Breast epithelium (tissue), 4 donors: ENCODE data around the gene PLXNA4. TPM values are rescaled to one million over a fixed set of nuclear protein-coding genes. Genes with fewer than 3 reads are reported as not detected.

Experiments used
- DNase-seq, 2 donors: peaks; one replicate each; pipeline ENCODE4 v3.0.0-alpha.2; 2019; ENCODE audit warnings: low spot score in 2 of 2
- H3K27ac ChIP-seq, 2 donors: fragments of 200-600 bp; sonication (generic) in 1 of 2; one replicate each; pipeline ENCODE4 v1.5.1; 2016 to 2019; ENCODE audit warnings: mild to moderate bottlenecking in 1 of 2
- H3K27me3 ChIP-seq, 2 donors: fragments of 200-600 bp; sonication (generic) in 1 of 2; one replicate each; pipeline versions ENCODE4 v1.5.1 to v1.6.0; 2017 to 2019; ENCODE audit warnings: control low read depth in 1 of 2, mild to moderate bottlenecking in 1 of 2
- H3K36me3 ChIP-seq: fragments of 200-600 bp; one replicate; pipeline ENCODE4 v1.5.1; 2019
- H3K4me1 ChIP-seq, 2 donors: fragments of 200-600 bp; sonication (generic); one replicate each; pipeline ENCODE4 v1.5.1; 2016 to 2019; ENCODE audit warnings: control low read depth in 1 of 2
- H3K4me3 ChIP-seq, 3 donors: fragments of 200-600 bp; sonication (generic); 1 replicate in 2 of 3; 2 replicates in 1 of 3; pipeline ENCODE4 v1.5.1; 2016 to 2019; ENCODE audit warnings: mild to moderate bottlenecking in 3 of 3, moderate library complexity in 2 of 3
- H3K9me3 ChIP-seq, 2 donors: fragments of 200-600 bp; sonication (generic) in 1 of 2; one replicate each; pipeline ENCODE4 v1.5.1; 2016 to 2019; ENCODE audit warnings: control low read depth in 1 of 2
- POLR2A ChIP-seq: fragments of 450-650 bp; IDR thresholded peaks from one replicate; pipeline ENCODE4 v1.6.1; 2016; ENCODE audit warnings: antibody characterized with exemption, mild to moderate bottlenecking, moderate library complexity
- POLR2AphosphoS5 ChIP-seq, 3 donors: sonication (generic); formaldehyde crosslinking; IDR thresholded peaks; one replicate each; pipeline ENCODE4 v1.6.1; 2017; ENCODE audit warnings: antibody characterized with exemption in 3 of 3
- intact Hi-C: fragments of 100-400 bp; cut with DNase I; formaldehyde crosslinking; loops from one replicate; pipeline ENCODE4 v1.15.1; 2023; ENCODE audit warnings: low total_unique reads
- total RNA-seq, 3 donors: library from RNA; depleted of rRNA; stranded (reverse); fragments of >200 nt; gene quantifications; one replicate each; pipeline ENCODE4 v1.1.0, GENCODE V29; 2016
- TF ChIP-seq, protein P1 (sequence below), 3 donors: fragments of 450-650 bp; IDR thresholded peaks; one replicate each; pipeline ENCODE4 v1.5.1; 2016 to 2017; ENCODE audit warnings: antibody characterized with exemption in 3 of 3, mild to moderate bottlenecking in 3 of 3, moderate library complexity in 3 of 3

The PLXNA4 gene
- total RNA-seq, 3 donors from 2014 or later, result 7.2 to 32.5 (median 26.2) TPM

GRCh38 chr7:132352800-132353199 lies 223.5 kb downstream of the PLXNA4 start:
- intact Hi-C loops, result no loop called here
- TF ChIP-seq POLR2A, result no peak
- TF ChIP-seq POLR2AphosphoS5 (IDR thresholded peaks at IDR 0.05), result peak in 1 of 3 donors; percentile 68

DNA sequence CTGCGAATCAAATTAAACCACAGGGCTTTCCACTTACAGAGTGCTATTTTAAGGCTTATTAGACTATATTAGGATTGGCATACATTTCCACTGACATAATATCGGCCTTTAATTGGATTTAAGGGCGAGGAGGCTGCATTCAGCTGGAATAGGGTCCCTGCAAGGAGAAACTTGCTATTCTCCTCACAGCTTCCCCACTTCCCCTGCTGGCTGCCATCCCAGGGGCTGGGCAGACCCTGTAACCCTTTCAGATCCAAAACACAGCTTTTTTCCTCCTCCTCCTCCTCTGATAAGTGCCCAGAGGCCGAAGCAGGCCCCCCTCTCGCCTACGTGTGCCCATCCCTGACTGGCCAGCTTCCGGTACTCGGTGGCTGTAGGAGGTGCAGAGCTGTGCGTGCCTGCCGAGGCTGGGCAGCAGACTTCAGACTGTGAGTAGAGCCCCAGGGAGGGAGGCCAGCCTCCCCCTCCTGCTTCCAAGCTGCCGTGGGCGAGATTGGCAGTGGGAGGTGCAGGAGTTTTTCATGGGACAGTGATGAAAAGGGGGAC lies 224.2 kb downstream of the PLXNA4 start:
- no peaks in the 10 kb centered on the region for H3K9me3 ChIP-seq
- peak overlapping the region in 1 of 3 donors; percentile 11 for H3K4me3 ChIP-seq
- no peaks in the 10 kb centered on the region for H3K27me3 ChIP-seq
- no peak for DNase-seq
- TF ChIP-seq POLR2A (no peak), POLR2AphosphoS5 (IDR thresholded peaks at IDR 0.05) (no peak)
- TF ChIP-seq, protein P1, sequence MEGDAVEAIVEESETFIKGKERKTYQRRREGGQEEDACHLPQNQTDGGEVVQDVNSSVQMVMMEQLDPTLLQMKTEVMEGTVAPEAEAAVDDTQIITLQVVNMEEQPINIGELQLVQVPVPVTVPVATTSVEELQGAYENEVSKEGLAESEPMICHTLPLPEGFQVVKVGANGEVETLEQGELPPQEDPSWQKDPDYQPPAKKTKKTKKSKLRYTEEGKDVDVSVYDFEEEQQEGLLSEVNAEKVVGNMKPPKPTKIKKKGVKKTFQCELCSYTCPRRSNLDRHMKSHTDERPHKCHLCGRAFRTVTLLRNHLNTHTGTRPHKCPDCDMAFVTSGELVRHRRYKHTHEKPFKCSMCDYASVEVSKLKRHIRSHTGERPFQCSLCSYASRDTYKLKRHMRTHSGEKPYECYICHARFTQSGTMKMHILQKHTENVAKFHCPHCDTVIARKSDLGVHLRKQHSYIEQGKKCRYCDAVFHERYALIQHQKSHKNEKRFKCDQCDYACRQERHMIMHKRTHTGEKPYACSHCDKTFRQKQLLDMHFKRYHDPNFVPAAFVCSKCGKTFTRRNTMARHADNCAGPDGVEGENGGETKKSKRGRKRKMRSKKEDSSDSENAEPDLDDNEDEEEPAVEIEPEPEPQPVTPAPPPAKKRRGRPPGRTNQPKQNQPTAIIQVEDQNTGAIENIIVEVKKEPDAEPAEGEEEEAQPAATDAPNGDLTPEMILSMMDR (IDR thresholded peaks at IDR 0.05), result no peak
- H3K4me1 ChIP-seq, result no peaks in the 10 kb centered on the region
- intact Hi-C loops, result no loop called here
- peak overlapping the region in 1 of 2 donors; percentile 61 for H3K27ac ChIP-seq
- H3K36me3 ChIP-seq, result no peaks in the 10 kb centered on the region

More at GRCh38 chr7:132352800-132353199, 223.5 kb downstream of the PLXNA4 start:
- Histone ChIP-seq H3K36me3 (no peaks in the 10 kb centered on the region), H3K9me3 (no peaks in the 10 kb centered on the region), H3K27me3 (no peaks in the 10 kb centered on the region), H3K4me3 (no peak overlapping the region), H3K27ac (peak overlapping the region in 1 of 2 donors; percentile 61), H3K4me1 (no peaks in the 10 kb centered on the region)
- no peak for DNase-seq

- no peak for TF ChIP-seq POLR2AphosphoS5 (IDR thresholded peaks at IDR 0.05)
- no peaks in the 10 kb centered on the region for H3K27me3 ChIP-seq
- H3K27ac ChIP-seq, result no peak overlapping the region
- no peak overlapping the region for H3K4me3 ChIP-seq
- no peaks in the 10 kb centered on the region for H3K36me3 ChIP-seq
- intact Hi-C loops, result no loop called here
- no peaks in the 10 kb centered on the region for H3K9me3 ChIP-seq
- no peaks in the 10 kb centered on the region for H3K4me1 ChIP-seq
- DNase-seq, result no peak
Observed at GRCh38 chr7:132350741-132351140, 225.5 kb downstream of the PLXNA4 start.

- intact Hi-C loops, result no loop called here
Observed at GRCh38 chr7:132349075-132349474, 227.2 kb downstream of the PLXNA4 start.

DNA sequence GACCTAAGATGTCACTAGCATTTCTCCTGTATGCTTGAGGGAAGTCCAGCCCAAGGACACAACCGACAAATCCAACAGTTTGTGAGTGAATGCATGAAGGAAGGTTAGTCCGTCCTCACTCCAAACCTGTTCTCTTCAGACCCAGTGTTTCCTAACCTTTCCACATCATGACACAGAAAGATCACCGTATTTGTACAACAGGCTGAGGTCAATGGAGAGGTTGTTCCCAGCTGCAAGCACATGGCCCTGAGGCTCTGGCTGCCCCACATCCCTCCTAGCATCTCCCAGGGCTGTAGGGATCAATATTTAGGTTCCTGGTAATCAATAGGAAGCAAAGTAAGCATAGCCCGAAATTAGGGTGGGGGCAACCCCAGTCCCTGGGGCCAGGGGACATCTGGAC lies 227.9 kb downstream of the PLXNA4 start:
- Histone ChIP-seq H3K27me3 (no peaks in the 10 kb centered on the region), H3K36me3 (no peaks in the 10 kb centered on the region), H3K4me1 (no peaks in the 10 kb centered on the region), H3K27ac (no peak overlapping the region), H3K4me3 (no peak overlapping the region), H3K9me3 (no peaks in the 10 kb centered on the region)
- DNase-seq, result no peak
- intact Hi-C loops, result no loop called here
- no peak for TF ChIP-seq POLR2AphosphoS5 (IDR thresholded peaks at IDR 0.05)
- TF ChIP-seq POLR2A, result no peak
- TF ChIP-seq, protein P1 (IDR thresholded peaks at IDR 0.05), result no peak

More at GRCh38 chr7:132349075-132349474, 227.2 kb downstream of the PLXNA4 start:
- Histone ChIP-seq H3K27ac (no peak overlapping the region), H3K9me3 (no peaks in the 10 kb centered on the region), H3K4me3 (no peak overlapping the region), H3K4me1 (no peaks in the 10 kb centered on the region), H3K27me3 (no peaks in the 10 kb centered on the region), H3K36me3 (no peaks in the 10 kb centered on the region)
- no peak for DNase-seq
- TF ChIP-seq POLR2AphosphoS5 (IDR thresholded peaks at IDR 0.05) (no peak), POLR2A (no peak)
- TF ChIP-seq, protein P1 (IDR thresholded peaks at IDR 0.05), result no peak

GRCh38 chr7:132347858-132348257 lies 228.4 kb downstream of the PLXNA4 start:
- no peak for DNase-seq
- no peak overlapping the region for H3K27ac ChIP-seq

More at GRCh38 chr7:132347858-132348257, 228.4 kb downstream of the PLXNA4 start:
- Histone ChIP-seq H3K9me3 (no peaks in the 10 kb centered on the region), H3K36me3 (no peaks in the 10 kb centered on the region), H3K27me3 (no peaks in the 10 kb centered on the region), H3K4me3 (no peak overlapping the region), H3K4me1 (no peaks in the 10 kb centered on the region)
- intact Hi-C loops, result no loop called here
- no peak for TF ChIP-seq POLR2AphosphoS5 (IDR thresholded peaks at IDR 0.05)
- no peak for TF ChIP-seq POLR2A
- TF ChIP-seq, protein P1 (IDR thresholded peaks at IDR 0.05), result no peak
